ENCODE measurements around the gene CFB. TPM values are rescaled to one million over a fixed set of nuclear protein-coding genes. Genes with fewer than 3 reads are reported as not detected.

Gene CFB
- total and polyA plus RNA-seq, 2 of the 13 experiments (the other 11 are each of a cell fraction or from before 2014, with no cell fraction given) = 171 to 513 TPM

- TF ChIP-seq CENPBD1 (CRISPR knock-in tag; IDR thresholded peaks at IDR 0.05; ENCODE audit: borderline replicate concordance, low read depth) (0 out of 2 replicates have a peak, but pooled peaks have one; percentile 32), REST (IDR thresholded peaks at IDR 0.05; ENCODE audit: borderline replicate concordance in 1 of 2, low read depth in 1 of 2, low read length in 2 of 2) (no peak; a peak in 1 of 4 replicates), FOSL1 (CRISPR knock-in tag; IDR thresholded peaks at IDR 0.05; ENCODE audit: borderline replicate concordance) (no peak), HNRNPLL (IDR thresholded peaks at IDR 0.05; ENCODE audit: low read depth, low read length, poor library complexity, severe bottlenecking) (peak; percentile 66), ZNF513 (CRISPR knock-in tag; conservative IDR thresholded peaks at IDR 0.05) (0 out of 2 replicates have a peak, but pooled peaks have one; percentile 39), ISL2 (CRISPR knock-in tag; IDR thresholded peaks at IDR 0.05) (peak; percentile 75), ZKSCAN5 (CRISPR knock-in tag; IDR thresholded peaks at IDR 0.05) (peak; percentile 63; the same call in 1 of the 2 replicates), U2AF1 (optimal IDR thresholded peaks at IDR 0.05; ENCODE audit: low read depth, low read length) (no peak), MAZ (IDR thresholded peaks at IDR 0.05; ENCODE audit: borderline replicate concordance, low read depth, low read length) (peak; percentile 91), MAZ (CRISPR knock-in tag; IDR thresholded peaks at IDR 0.05; ENCODE audit: low read depth) (peak; percentile 97), MEIS1 (CRISPR knock-in tag; IDR thresholded peaks at IDR 0.05; ENCODE audit: borderline replicate concordance) (no peak; the same call in none of the 2 replicates), ZNF747 (CRISPR knock-in tag; IDR thresholded peaks at IDR 0.05; ENCODE audit: borderline replicate concordance) (no peak; the same call in 1 of the 2 replicates), NCOA2 (CRISPR knock-in tag; IDR thresholded peaks at IDR 0.05) (0 out of 2 replicates have a peak, but pooled peaks have one; percentile 10), STAT5B (CRISPR knock-in tag; IDR thresholded peaks at IDR 0.05) (no peak; the same call in 1 of the 2 replicates), SMAD9 (CRISPR knock-in tag; IDR thresholded peaks at IDR 0.05) (no peak), CREBL2 (CRISPR knock-in tag; IDR thresholded peaks at IDR 0.05; ENCODE audit: borderline replicate concordance) (0 out of 2 replicates have a peak, but pooled peaks have one; percentile 77), BCL3 (CRISPR knock-in tag; IDR thresholded peaks at IDR 0.05) (peak; percentile 66), BRF2 (CRISPR knock-in tag; IDR thresholded peaks at IDR 0.05) (no peak)
These were observed 26.3 kb downstream of the CFB start, which contains the start of gene DXO (continued) for GRCh38 chr6:31971993-31972708.
